Activated CD4-positive, alpha-beta T cell treated with anti-CD3 and anti-CD28 coated beads, Interleukin-2, amount 50 U/mL, for 48 hours (primary cell): ENCODE data around the gene LINGO4.
"Not testable (repeated sequence)": the region's sequence is repeated elsewhere in the genome, so short reads cannot be mapped to it uniquely, and the experiment has no call there.

Experiments used
- DNase-seq, 2 experiments: peaks; one replicate each; pipeline ENCODE4 v3.0.0-alpha.2; 2020

Gene LINGO4

GRCh38 chr1:151780736-151781135 is 24.5 kb downstream of the LINGO4 start:
- not testable (repeated sequence) for DNase-seq

GRCh38 chr1:151779852-151780251 is 25.4 kb downstream of the LINGO4 start:
- DNase-seq: no peak

GRCh38 chr1:151777317-151777716 is 27.9 kb downstream of the LINGO4 start:
- no peak for DNase-seq

GRCh38 chr1:151776665-151777062 is 28.6 kb downstream of the LINGO4 start:
- DNase-seq: no peak

- DNase-seq: no peak
These were observed 29.1 kb downstream of the LINGO4 start for GRCh38 chr1:151775894-151776664.

GRCh38 chr1:151774256-151774922 is 30.8 kb downstream of the LINGO4 start:
- DNase-seq: no peak

- no peak for DNase-seq
These were observed 31.5 kb downstream of the LINGO4 start for GRCh38 chr1:151773702-151774101.

GRCh38 chr1:151769270-151769669 is 35.9 kb downstream of the LINGO4 start:
- not testable (repeated sequence) for DNase-seq

GRCh38 chr1:151768351-151769066 is 36.7 kb downstream of the LINGO4 start:
- DNase-seq: not testable (repeated sequence)

GRCh38 chr1:151763990-151764389 is 41.2 kb downstream of the LINGO4 start:
- DNase-seq: no peak

- DNase-seq: peak; percentile 85 to 89
These were observed 42.0 kb downstream of the LINGO4 start, which contains the start of gene MRPL9 for GRCh38 chr1:151762941-151763921. Gene MRPL9, minus strand, starts transcription at chr1:151763496. Its CDS starts 17 bp downstream, at chr1:151763479.

GRCh38 chr1:151760597-151761385 is 44.4 kb downstream of the LINGO4 start:
- no peak for DNase-seq

GRCh38 chr1:151759241-151759640 is 46.0 kb downstream of the LINGO4 start:
- no peak for DNase-seq

GRCh38 chr1:151756291-151756690 is 48.9 kb downstream of the LINGO4 start:
- DNase-seq: no peak
